Naive B cell (primary cell): ENCODE results near the gene CDT1. TPM values are rescaled to one million over a fixed set of nuclear protein-coding genes. Genes with fewer than 3 reads are reported as not detected.

Experiments used
- ATAC-seq, 2 donors: fragments of 150-1000 bp; cut with Tn5 transposase; 2 replicates each; pipeline ENCODE4 v1.10.0; 2021; ENCODE audit warnings: low read depth in 2 of 2, mild to moderate bottlenecking in 2 of 2, moderate library complexity in 2 of 2
- DNase-seq: peaks from one replicate; pipeline ENCODE4 v3.0.0; 2022
- H3K27ac Mint-ChIP-seq, 6 donors: one replicate each; pipeline ENCODE4 v1.8.0; 2020 to 2022; ENCODE audit warnings: mild to moderate bottlenecking in 6 of 6, mixed read lengths in 6 of 6, moderate library complexity in 5 of 6, inconsistent platforms in 2 of 6
- H3K27me3 Mint-ChIP-seq, 3 donors: one replicate each; pipeline ENCODE4 v1.8.0; 2021 to 2022; ENCODE audit warnings: mixed read lengths in 3 of 3, mild to moderate bottlenecking in 1 of 3
- H3K36me3 Mint-ChIP-seq, 2 donors: one replicate each; pipeline ENCODE4 v1.8.0; 2020 to 2022; ENCODE audit warnings: mixed read lengths in 2 of 2, inconsistent platforms in 1 of 2, mild to moderate bottlenecking in 1 of 2
- H3K4me1 Mint-ChIP-seq, 3 donors: one replicate each; pipeline ENCODE4 v1.8.0; 2020 to 2022; ENCODE audit warnings: mixed read lengths in 3 of 3, inconsistent platforms in 1 of 3, mild to moderate bottlenecking in 1 of 3, moderate library complexity in 1 of 3
- H3K4me3 Mint-ChIP-seq, 8 donors: one replicate each; pipeline ENCODE4 v1.8.0; 2020 to 2022; ENCODE audit warnings: mild to moderate bottlenecking in 8 of 8, mixed read lengths in 8 of 8, moderate library complexity in 8 of 8, inconsistent platforms in 2 of 8
- H3K9me3 Mint-ChIP-seq, 7 donors: one replicate each; pipeline ENCODE4 v1.8.0; 2020 to 2022; ENCODE audit warnings: mixed read lengths in 7 of 7, mild to moderate bottlenecking in 5 of 7, inconsistent platforms in 2 of 7, moderate library complexity in 1 of 7
- polyA plus RNA-seq, 6 donors: library from polyadenylated mRNA; unstranded; fragments of 300-500 nt; fragmentation: Illumina TruSeq; gene quantifications; one replicate each; pipeline ENCODE4 v1.2.3, GENCODE V29; 2021; ENCODE audit warnings: low read depth in 6 of 6

The CDT1 gene
- polyA plus RNA-seq, 6 donors from 2014 or later: 0.08 to 0.27 (median 0.17) TPM; not detected in 1

- Mint-ChIP-seq H3K27ac (peak overlapping the region in 2 of 6 donors; percentile 41 to 69), H3K36me3 (no peaks in the 10 kb centered on the region), H3K4me1 (peaks cover 14 to 35% (median 17%) of the 10 kb centered on the region in 3 donors), H3K9me3 (no peaks in the 10 kb centered on the region), H3K4me3 (peak overlapping the region in 3 of 8 donors; percentile 25 to 93 (median 29)), H3K27me3 (no peaks in the 10 kb centered on the region)
- DNase-seq: no peak
- ATAC-seq: no peak
Measured at GRCh38 chr16:88807626-88808453, 4.3 kb downstream of the CDT1 start.

GRCh38 chr16:88809068-88809675, 5.6 kb downstream of the CDT1 start:
- H3K4me1 Mint-ChIP-seq: peaks cover 12 to 35% (median 16%) of the 10 kb centered on the region in 3 donors
- no peaks in the 10 kb centered on the region for H3K9me3 Mint-ChIP-seq
- ATAC-seq (no peak), DNase-seq (no peak)
- no peaks in the 10 kb centered on the region for H3K27me3 Mint-ChIP-seq
- no peak overlapping the region for H3K27ac Mint-ChIP-seq
- H3K36me3 Mint-ChIP-seq: no peaks in the 10 kb centered on the region
- peak overlapping the region in 6 of 8 donors; percentile 20 to 93 (median 26) for H3K4me3 Mint-ChIP-seq

- ATAC-seq (no peak), DNase-seq (no peak)
- H3K27ac Mint-ChIP-seq: no peak overlapping the region
- H3K27me3 Mint-ChIP-seq: no peaks in the 10 kb centered on the region
- peaks cover 12 to 35% (median 14%) of the 10 kb centered on the region in 3 donors for H3K4me1 Mint-ChIP-seq
- no peaks in the 10 kb centered on the region for H3K9me3 Mint-ChIP-seq
- H3K4me3 Mint-ChIP-seq: peak overlapping the region in 5 of 8 donors; percentile 72 to 95 (median 93)
- no peaks in the 10 kb centered on the region for H3K36me3 Mint-ChIP-seq
Measured at GRCh38 chr16:88809676-88810165, 6.1 kb downstream of the CDT1 start.

- Mint-ChIP-seq H3K4me1 (peaks cover 12 to 35% (median 14%) of the 10 kb centered on the region in 3 donors), H3K36me3 (no peaks in the 10 kb centered on the region), H3K4me3 (peak overlapping the region; percentile 87 to 97 (median 94)), H3K9me3 (no peaks in the 10 kb centered on the region), H3K27me3 (no peaks in the 10 kb centered on the region), H3K27ac (peak overlapping the region in 3 of 6 donors; percentile 89 to 98 (median 90))
- no peak for DNase-seq
- ATAC-seq: no peak
Measured at GRCh38 chr16:88810166-88810911, 6.8 kb downstream of the CDT1 start.

GRCh38 chr16:88810912-88811768, 7.6 kb downstream of the CDT1 start:
- Mint-ChIP-seq H3K36me3 (no peaks in the 10 kb centered on the region), H3K4me3 (peak overlapping the region; percentile 87 to 97 (median 94)), H3K4me1 (peaks cover 12 to 35% (median 14%) of the 10 kb centered on the region in 3 donors), H3K27ac (peak overlapping the region; percentile 33 to 98 (median 89)), H3K27me3 (no peaks in the 10 kb centered on the region), H3K9me3 (no peaks in the 10 kb centered on the region)
- peak; percentile 37 for ATAC-seq
- peak; percentile 66 for DNase-seq

- peak; percentile 81 to 82 for ATAC-seq
Measured at GRCh38 chr16:88811769-88812512, 8.4 kb downstream of the CDT1 start, which contains the start of gene APRT. APRT (minus strand) TSS chr16:88811928; CDS start chr16:88811899, 29 bp downstream.

GRCh38 chr16:88812513-88813268, 9.1 kb downstream of the CDT1 start:
- H3K27ac Mint-ChIP-seq: peak overlapping the region in 3 of 6 donors; percentile 79 to 90 (median 83)
- no peak for DNase-seq
- H3K36me3 Mint-ChIP-seq: no peaks in the 10 kb centered on the region
- H3K27me3 Mint-ChIP-seq: no peaks in the 10 kb centered on the region
- no peaks in the 10 kb centered on the region for H3K9me3 Mint-ChIP-seq
- H3K4me1 Mint-ChIP-seq: peaks cover 12 to 35% (median 14%) of the 10 kb centered on the region in 3 donors
- peak overlapping the region; percentile 77 to 98 (median 90) for H3K4me3 Mint-ChIP-seq
- ATAC-seq: no peak

More at GRCh38 chr16:88811769-88812512, 8.4 kb downstream of the CDT1 start, which contains the start of gene APRT:
- H3K4me3 Mint-ChIP-seq: peak within 1 kb of the TSS; percentile 91 to 98 (median 94)
- H3K27ac Mint-ChIP-seq: peak within 1 kb of the TSS; percentile 90 to 99 (median 98)
- H3K4me1 Mint-ChIP-seq: peaks cover 12 to 35% (median 14%) of the 10 kb centered on the region in 3 donors
- no peaks in the 10 kb centered on the region for H3K9me3 Mint-ChIP-seq
- peak; percentile 98 for DNase-seq
- no peaks in the 10 kb centered on the region for H3K27me3 Mint-ChIP-seq
- H3K36me3 Mint-ChIP-seq: no peaks in the 10 kb centered on the region

GRCh38 chr16:88813269-88814143, 9.9 kb downstream of the CDT1 start:
- no peak for ATAC-seq
- peak overlapping the region in 4 of 8 donors; percentile 2 to 82 (median 66) for H3K4me3 Mint-ChIP-seq
- H3K27me3 Mint-ChIP-seq: no peaks in the 10 kb centered on the region
- no peak for DNase-seq
- H3K4me1 Mint-ChIP-seq: peaks cover 12 to 35% (median 14%) of the 10 kb centered on the region in 3 donors
- no peaks in the 10 kb centered on the region for H3K36me3 Mint-ChIP-seq
- no peaks in the 10 kb centered on the region for H3K9me3 Mint-ChIP-seq
- H3K27ac Mint-ChIP-seq: no peak overlapping the region

- H3K4me3 Mint-ChIP-seq: peak overlapping the region in 2 of 8 donors; percentile 56 to 82
- no peak overlapping the region for H3K27ac Mint-ChIP-seq
- H3K4me1 Mint-ChIP-seq: peaks cover 12 to 34% (median 14%) of the 10 kb centered on the region in 3 donors
- no peaks in the 10 kb centered on the region for H3K36me3 Mint-ChIP-seq
- ATAC-seq: no peak
- no peaks in the 10 kb centered on the region for H3K9me3 Mint-ChIP-seq
- no peaks in the 10 kb centered on the region for H3K27me3 Mint-ChIP-seq
- DNase-seq: no peak
Measured at GRCh38 chr16:88814144-88814502, 10.5 kb downstream of the CDT1 start.

- peaks cover 8 to 23% (median 11%) of the 10 kb centered on the region in 3 donors for H3K4me1 Mint-ChIP-seq
- no peak overlapping the region for H3K27ac Mint-ChIP-seq
- no peak overlapping the region for H3K4me3 Mint-ChIP-seq
- no peaks in the 10 kb centered on the region for H3K9me3 Mint-ChIP-seq
- no peak for ATAC-seq
- DNase-seq: no peak
- no peaks in the 10 kb centered on the region for H3K27me3 Mint-ChIP-seq
- no peaks in the 10 kb centered on the region for H3K36me3 Mint-ChIP-seq
Measured at GRCh38 chr16:88815227-88815626, 11.6 kb downstream of the CDT1 start.
